Activated gamma-delta T cell treated with Interleukin-2 at 50 U/mL for 16 hours (primary cell): ENCODE data around the gene C1orf50.
"Not testable (repeated sequence)": the region's sequence is repeated elsewhere in the genome, so short reads cannot be mapped to it uniquely, and the experiment has no call there.

Experiments used
- DNase-seq: peaks from one replicate; pipeline ENCODE4 v3.0.0-alpha.2; 2020

The C1orf50 gene

DNA sequence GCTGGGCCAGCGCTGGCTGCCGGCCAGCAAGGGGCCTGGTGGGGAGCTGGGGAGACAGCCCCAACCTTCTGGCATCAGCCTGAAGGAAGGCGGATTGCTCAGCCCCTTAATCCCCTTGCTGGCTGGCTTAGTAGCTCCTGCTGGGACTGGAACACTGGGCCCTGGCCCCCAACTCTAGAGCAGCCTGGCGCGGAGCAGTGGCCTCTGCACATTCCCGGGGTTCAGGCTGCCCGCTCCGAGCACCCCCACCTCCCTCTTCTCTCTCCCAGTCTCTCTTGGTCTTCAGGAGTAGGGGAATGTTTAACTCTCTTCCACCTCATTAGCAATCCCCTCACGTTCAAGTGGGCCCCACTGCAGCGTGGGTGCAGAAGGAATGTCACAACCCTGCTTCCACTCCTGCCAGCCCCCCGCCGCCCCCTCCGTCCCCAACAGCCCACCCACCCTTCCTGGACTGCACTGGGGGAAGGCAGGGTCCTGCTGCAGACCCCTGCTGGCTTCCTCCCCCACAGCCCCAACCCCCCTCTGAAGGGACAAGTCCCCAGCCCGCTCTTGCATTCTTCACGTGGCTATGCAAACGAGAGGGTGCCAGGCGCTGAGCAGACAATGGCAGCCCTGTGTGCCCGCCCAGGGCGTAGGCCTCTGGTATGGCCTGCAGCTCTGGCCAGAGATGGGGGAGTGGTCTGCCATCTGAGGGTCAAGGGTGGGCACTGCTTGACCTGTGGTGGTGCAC is 26.0 kb upstream of the C1orf50 start:
- no peak for DNase-seq

DNA sequence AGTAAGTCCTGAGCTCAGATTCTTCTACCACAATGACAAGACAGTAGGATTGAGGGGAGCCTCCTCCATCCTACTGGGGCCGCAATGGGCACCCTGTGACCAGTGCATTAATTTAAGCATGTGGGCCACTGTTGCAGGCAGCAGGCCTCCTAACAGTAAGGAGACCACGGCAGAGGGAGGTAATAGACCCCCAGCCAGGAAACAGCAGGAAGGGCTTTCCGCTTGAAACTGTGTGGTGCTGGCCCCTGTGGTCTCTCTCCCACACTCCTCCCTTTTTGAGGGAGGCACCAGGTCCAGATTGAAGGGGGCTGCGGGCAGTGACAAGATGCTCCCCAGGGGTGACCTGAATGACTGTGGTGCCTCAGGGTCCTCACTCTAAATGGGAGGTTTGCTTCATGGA is 25.3 kb upstream of the C1orf50 start:
- no peak for DNase-seq

DNA sequence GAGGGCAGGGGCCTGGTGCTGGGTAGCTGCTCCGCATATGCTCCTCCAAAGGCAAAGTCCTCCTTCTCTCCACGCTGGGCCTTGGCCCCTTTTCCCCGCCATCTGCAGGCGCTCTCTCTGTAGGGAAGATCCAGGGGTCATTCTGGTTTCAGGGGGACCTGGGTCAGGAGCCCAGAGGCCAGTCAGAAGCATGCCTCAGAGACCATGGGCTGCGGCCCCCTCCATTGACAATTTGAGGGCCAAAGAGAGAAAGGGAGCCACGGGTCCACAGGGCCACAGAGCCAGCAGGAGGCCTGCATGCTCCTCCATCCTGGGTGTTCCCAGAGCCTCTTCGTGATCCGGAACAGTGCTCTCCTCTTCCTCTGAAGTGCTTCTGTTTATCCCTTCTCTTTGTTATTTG is 24.9 kb upstream of the C1orf50 start:
- DNase-seq = no peak

DNA sequence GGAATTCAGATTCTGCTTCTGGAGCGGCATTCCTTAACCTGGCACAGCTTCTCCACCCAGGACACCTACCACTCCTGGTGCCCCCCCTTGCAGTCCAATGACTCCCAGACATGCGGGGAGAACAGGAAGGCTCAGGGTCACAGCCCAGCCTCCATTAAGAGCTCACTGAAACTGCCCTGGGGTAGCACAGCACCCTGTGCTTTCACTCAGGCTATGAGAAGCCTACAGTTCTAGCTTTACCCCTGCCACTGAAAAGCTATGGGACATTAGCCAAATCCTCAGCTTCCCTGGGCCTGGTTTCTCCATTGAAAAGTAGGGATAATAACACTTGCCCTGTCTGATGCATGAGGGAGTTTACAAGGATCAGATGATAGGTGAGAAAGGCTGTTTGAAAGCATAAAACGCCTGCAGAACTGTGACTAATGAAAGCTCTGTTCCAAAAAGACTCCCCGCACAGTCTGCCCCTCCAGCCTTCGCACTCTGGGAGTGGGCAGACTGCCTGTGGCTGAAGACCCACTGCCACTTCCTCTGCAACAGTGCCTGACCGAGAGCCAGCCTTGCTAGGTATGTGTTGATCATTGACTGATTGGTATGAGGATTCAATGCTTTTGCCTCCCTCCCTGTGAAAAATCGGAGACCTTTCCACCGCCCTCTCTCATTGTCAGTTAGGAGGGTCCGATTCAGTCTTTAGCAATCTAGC is 24.3 kb upstream of the C1orf50 start:
- DNase-seq = no peak

DNA sequence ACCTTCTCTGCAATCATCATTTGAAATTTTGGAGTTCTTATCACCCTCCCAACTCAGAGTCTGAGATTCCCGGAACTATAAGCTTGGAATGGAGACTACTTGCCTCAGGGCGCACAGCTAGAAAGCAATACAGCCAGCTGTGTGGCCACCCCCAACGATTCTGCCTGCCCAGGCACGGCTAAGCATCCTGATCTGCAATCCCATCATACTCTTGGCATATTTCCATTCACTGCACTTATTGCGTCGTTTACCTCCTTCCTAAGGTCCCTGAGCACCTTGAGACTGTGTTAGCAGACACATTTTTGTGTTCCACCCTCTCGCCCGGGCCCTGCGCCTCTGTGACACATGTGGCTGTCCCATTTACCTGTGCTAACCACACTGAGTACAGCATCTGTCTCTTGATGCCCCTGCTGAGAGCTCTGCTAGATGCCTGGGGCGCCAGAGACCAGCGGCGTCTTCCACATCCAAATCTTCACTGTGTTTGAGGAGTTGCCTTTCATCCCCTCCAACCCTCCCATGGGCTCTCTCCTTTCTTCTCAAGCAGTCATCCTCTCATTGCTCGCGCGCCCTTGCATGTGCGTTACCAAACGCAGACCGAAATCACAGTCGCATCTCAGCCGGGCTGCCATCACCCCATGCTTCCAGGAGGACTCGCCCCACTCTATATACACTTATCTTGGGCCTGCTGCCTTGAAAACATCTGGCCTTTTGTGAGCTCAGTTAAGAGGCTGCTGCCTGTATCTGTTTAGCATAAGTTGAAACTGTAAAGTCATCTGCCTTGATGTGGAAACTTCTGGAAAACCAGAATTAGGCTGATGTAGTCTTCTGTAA is 23.5 kb upstream of the C1orf50 start:
- DNase-seq = no peak

DNA sequence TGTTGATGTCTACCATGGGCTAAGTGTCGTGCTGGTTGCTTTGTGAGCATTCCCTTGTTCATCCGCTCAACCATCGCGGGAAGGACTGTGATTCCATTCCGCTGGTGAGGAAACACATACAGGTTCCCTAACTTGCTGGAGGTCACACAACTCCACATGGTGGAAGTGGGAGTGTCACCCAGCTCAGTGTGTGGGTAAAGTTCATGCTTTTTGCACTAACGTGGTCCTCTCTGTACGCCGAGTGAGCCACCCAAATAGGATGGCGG is 23.0 kb upstream of the C1orf50 start:
- no peak for DNase-seq

DNA sequence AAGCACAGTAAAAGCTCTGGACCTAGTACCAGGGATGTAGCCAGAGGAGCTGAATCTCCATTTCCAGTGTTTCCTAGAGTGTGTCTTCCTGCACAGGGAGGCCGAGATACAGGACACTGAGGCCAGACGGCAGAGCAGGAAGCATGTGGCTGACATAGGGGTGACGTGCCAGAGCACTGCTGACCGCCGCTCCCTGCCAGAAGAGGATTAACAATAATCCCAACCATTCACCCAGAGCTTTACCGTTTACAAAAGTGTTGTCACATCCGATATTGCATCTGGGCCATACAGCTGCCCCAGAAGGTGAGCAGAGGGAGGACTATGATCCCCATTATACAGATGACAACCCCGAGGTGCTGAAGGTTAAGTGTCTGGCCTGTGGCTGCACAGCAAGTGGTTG is 21.2 kb upstream of the C1orf50 start:
- no peak for DNase-seq

DNA sequence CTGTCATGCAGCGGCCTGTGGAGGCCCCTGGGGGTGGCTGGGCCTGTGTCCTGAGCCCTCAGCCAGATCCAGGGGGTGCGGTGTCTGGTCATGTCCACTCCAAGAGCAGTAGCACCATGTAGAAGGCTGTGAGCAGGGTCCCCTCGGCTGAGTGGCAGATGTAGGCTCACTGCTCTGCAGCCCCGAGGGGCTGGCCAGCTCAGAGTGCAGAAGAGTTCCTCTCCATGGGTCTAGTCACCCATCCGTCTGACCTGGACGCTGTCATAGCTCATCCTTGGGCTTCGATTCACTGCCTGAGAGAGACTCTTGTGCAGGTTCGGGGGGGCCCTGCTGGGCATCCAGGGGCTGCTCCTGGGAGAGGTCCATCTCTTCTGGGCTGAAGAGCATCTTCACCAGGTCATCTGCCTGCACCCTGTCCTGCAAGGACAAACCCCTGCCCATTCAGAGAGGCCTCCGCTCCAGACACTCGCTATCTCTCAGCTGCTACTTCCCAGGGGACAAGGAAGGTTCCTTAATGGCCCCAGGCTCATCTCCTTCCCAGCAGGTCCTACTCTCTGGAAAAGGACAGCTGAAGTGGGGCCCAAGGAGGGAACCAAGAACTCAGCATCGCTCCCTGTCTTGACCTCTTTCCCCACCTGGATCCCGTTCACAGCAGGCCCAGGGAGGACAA is 20.5 kb upstream of the C1orf50 start:
- no peak for DNase-seq

DNA sequence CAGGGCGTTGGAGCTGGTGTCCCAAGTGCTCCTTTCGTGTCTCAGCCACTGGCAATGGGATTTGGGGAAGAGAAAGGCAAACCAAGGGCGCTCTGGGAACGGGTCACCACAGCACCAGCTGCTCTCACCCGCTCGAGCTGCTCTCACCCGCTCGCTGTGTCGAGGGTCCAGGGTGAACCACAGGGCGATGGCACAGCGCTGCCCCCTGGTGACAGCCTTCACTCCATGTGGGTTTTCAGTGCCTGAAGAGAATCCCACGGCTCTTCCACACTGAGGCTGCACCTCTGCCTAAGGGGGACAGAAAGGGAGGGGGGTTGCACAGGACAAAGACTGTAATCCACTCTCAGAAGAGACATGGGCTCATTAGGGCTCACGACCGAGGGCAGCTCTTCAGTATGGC is 19.9 kb upstream of the C1orf50 start:
- DNase-seq = peak; percentile 41

DNA sequence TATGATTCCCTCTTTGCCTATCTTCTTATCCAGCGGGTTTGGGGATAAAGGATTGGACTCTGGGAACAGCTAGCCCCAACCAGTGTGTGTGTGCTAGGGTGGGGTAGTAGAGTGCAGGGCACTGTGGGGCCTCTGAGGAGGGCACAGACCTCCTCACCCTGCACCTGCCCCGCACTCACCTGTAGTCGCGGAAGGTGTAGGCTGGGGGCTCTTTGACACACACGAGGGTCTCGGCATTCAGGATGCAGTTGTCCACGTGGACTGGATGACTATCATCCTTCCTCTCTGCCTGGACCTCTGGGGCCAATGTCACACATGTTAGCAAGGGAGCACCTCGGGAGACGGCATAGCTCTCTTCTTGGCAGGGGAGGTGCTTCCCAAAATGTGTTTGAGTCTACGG is 19.0 kb upstream of the C1orf50 start:
- DNase-seq = no peak

DNA sequence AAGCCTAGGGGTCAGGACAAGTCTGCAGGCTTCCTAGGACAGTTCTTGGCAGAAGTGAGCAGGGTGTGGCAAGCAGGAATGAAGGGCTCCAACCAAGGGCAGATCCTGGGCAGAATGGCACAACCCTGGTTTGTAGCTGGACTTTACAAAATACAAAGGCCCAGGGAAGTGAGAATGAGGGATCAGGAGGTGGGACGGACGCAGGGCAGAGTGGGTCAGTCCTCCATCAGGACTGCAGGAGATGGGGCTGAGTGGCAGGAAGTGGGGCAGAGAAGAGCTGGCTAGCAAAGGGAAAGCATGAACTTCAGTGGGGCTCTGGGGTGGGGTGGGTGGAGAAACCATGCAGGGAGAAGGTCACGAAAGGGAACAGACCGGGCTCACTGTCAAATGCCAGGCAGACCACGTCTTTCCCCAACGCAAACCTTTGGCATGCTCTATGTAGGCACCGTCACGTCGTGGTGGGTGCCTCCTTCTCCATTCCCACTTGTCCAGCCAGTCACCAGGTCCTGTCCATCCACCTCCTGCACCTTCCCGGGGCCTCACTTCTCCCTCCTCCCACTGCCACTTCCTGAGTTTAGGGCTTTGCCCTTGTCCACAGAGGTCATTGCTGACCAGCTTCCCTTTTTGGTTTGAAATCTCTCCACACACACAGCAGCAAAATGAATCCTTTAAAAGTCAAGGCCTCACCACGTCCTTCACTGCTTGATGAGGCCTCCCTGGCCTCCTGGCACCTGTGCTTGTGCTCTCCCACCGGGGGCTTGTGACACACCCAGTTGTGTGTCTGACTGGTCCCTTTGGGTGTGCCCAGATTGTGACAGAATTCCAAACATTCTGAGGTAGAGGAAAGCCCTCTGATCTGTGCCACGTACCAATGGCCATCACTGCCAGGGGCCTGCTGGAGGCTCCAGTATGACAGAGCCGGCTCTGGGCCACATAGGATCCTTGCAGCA is 18.3 kb upstream of the C1orf50 start:
- DNase-seq = no peak

DNA sequence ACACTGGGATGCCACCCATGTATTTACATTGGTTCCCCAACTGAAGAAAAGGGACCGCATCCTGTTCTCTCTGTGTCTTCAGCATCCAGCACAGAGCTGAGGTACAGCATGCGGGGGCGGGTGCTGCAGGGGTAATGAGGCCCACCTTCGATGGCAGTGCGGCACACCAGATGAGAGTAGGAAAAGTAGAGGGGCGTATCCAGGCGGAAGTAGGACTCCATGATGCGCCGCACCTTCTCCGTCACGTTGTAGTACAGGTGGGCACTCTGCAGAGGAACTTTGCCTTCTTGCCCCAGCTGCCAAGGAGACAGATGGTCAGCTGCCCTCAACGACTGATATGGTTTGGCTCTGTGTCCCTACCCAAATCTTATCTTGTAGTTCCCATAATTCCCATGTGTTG is 17.0 kb upstream of the C1orf50 start:
- no peak for DNase-seq

DNA sequence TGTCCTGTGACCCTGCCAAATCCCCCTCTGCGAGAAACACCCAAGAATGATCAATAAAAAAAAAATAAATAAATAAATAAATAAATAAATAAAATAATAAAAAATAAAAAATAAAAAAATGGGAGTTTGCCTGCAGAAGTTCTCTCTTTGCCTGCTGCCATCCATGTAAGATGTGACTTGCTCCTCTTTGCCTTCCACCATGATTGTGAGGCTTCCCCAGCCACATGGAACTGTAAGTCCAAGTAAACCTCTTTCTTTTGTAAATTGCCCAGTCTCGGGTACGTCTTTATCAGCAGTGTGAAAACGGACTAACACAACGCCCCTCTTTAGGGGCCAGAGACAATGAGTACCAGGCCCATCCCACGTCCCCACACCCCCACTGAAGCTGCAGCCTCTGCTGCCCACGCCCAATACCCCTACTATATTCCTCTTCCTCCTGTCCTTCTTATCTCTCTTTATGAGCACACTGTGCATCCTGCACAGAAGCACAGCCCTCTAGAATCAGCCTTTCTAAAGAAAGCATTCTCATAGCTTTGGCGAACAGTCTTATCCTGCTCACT is 15.5 kb upstream of the C1orf50 start:
- not testable (repeated sequence) for DNase-seq

DNA sequence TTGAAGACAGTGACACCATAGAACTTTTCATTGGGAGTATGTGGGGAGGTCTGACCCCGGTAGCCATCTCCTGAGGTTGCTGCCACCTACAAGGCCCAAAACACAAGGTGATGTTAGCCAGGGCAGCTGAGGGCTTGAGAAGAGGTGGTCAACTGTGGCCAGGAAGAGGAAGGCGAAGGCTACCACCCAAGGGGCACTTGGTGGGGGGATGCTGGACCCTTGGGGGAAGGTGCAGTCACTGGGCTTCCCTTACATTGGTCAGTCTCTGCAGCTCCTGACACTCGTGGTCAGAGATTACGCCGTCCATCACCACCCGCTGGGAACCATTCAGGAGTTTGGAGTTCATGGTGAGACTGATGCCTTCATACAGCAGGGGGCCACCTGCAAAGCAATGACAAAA is 14.8 kb upstream of the C1orf50 start:
- DNase-seq = no peak

DNA sequence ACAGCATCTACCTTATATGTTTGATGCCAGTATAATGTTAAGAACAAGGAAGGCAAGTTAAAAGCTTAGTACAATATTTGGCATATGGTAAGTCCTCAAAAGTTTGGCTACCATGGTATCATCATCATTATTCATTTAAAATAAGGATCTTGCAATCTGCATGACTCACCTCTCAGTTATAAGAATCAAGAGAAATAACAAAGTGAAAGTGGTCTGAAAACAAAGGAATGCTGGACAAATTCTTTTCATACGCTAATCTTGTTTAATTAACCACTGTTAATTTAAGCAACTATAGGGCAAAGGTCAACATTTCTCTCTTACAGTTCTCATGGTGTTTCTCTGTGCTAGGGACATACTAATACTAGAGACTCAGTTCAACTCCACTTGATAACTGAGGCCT is 14.0 kb upstream of the C1orf50 start:
- no peak for DNase-seq

DNA sequence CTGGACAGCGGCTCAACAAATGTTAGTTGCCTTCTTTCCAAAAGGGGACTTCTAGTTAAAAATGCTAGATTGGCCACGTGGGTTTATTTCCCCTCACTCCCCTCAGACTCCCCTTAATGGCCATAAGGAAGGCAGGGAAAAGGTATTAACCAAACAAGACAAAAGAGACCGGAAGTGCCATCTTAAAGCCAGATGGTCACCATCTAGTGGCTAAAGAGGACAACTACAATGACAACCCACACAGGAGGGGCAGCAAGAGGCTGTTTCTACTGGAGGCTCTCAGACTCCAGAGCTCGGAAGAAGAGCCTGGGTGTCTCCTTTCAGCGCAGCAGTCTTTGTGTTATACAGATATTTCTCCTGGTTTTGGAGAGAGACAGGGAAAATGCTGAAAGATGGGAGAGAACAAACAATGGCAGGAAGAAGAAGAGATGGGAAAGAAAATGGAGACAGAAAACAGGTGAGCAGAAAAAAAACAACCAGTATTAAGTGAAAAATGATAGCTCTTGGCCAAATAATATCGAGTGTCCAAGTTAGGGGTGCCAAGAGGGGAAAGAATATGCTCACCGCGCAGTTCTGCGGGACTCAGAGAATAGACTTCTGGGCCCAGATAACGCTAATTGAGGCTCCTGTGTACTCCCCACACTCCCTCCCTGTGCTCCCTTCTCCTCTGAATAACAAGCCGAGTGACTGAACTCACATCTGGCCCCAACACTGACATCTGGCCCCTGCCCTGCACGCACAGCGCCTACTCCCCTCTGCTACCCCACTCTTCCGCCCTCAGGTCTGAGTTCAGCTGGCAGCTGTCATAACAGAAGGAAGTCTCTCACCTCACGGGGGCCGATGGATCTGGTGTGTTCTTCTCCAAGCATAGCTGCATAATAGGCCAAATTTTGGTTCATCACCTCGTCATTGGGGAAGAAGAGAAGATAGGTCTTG is 9.8 kb upstream of the C1orf50 start:
- DNase-seq = no peak

DNA sequence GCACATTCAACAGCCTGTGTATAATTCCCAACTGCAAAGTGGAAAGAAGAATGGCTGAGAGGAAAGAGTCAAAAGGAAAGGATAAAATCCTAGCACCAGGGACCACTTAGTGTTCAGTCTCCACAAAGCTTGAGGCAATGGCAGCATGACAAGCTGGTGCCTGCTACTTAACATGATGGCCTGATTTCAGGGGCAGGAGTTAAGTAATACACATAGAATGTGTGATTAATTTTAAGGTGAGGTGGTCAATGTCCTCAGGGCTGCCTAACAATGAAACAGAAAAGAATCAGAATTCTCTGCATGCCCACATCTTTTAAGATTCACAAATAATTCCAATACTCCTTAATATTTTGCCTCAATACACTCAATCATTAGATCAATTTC is 9.2 kb upstream of the C1orf50 start:
- no peak for DNase-seq

DNA sequence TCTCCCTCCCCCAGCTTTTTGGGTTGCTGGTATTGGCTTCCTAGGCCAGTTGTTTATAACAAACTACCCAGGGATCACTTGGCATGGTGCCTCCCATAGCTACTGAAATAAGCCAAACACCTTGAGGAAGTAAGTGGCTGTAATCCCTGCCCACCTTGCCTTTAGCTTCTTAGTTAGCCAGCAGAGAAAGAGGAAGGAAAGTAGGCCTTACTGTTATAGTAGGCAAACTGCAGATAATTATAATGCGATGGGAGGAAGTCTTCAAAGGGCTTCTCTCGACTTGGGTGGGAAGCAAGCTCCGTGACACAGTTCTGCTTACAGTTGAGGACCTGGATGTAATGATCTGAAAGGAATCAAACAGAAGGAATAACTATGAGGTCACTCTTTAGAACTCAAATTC is 8.4 kb upstream of the C1orf50 start:
- no peak for DNase-seq

DNA sequence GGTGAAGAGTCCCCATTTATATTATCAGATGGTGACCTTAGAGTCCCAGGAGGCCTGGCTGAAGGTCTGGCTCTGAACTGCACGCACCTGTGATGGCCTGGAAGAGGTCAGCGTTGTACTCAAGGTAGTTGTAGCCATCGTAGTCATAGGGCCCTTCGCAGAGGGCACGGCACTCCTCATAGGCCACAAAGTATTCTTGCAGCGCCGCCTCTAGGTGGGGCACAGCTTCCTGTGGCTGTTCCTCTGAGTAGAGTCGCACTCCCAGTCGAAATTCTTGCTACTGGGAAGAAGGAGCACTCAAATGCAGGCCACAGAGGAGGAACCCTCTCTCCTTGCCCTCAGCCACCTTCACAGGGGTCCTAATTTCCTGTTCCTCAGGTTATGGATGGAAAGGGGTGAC is 7.9 kb upstream of the C1orf50 start:
- no peak for DNase-seq

DNA sequence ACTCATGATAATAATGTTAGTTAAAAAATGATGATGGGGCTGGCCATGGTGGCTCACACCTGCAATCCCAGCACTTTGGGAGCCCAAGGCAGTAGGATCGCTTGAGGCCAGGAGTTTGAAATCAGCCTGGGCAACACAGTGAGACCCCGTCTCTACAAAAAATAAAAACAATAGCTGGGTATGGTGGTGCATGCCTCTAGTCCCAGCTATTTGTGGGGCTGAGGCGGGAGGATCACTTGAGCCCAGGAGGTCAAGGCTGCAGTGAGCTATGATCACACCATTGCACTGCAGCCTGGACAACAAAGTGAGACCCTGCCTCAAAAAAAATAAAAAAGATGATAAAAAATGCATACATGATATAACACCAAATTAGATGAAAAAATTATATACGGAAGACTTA is 5.5 kb upstream of the C1orf50 start:
- DNase-seq = no peak

DNA sequence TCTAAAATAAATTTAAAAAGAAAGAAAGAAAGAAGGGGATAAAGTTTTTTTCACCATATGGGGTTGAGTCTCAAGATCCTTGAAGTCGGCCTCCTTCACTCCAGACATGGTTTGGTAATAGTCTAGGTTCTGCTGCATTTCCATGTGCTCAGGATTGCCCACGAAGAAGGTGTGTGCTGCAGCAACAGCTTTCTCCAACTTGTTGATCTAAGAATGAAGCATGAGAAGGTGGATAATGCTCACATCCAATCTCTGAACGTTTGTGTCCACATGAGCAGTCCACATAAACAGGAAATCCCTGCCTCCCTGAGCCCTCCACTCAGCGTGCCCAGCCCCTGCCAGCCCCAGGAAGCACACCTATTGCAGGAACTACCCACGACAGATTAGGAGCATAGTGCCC is 4.8 kb upstream of the C1orf50 start:
- no peak for DNase-seq
